Natural killer cell (primary cell): ENCODE data around the gene DEFB129. TPM values are rescaled to one million over a fixed set of nuclear protein-coding genes. Genes with fewer than 3 reads are reported as not detected.
A peak's percentile ranks its signal among the peaks of the same experiment; 100 is the strongest.

Source experiments
- ATAC-seq, 3 donors: fragments of 150-1000 bp in 2 of 3; fragments of 200-7000 bp in 1 of 3; cut with Tn5 transposase; 1 replicate in 1 of 3; 2 replicates in 2 of 3; pipeline ENCODE4 v1.10.0; 2021; ENCODE audit warnings: mild to moderate bottlenecking in 2 of 3, moderate library complexity in 2 of 3
- DNase-seq, 2 donors: peaks; one replicate each; pipeline versions ENCODE4 v3.0.0 to v3.0.0-alpha.2; 2013 to 2021; ENCODE audit warnings: mixed read lengths in 1 of 2
- H3K27ac ChIP-seq: one replicate; pipeline ENCODE4 v1.5.1; 2013; ENCODE audit warnings: mild to moderate bottlenecking, low read length
- H3K27me3 ChIP-seq: one replicate; pipeline ENCODE4 v1.6.1; 2013; ENCODE audit warnings: low read length; ENCODE audit not compliant: control insufficient read depth, insufficient read depth
- H3K36me3 ChIP-seq: one replicate; pipeline ENCODE4 v1.6.1; 2013; ENCODE audit warnings: low read length; ENCODE audit not compliant: control insufficient read depth, insufficient read depth
- H3K4me1 ChIP-seq: one replicate; pipeline ENCODE4 v1.6.1; 2013; ENCODE audit warnings: low read length; ENCODE audit not compliant: control insufficient read depth, insufficient read depth
- H3K4me3 ChIP-seq: one replicate; pipeline ENCODE4 v1.5.1; 2013; ENCODE audit warnings: low read length
- H3K9me3 ChIP-seq: one replicate; pipeline ENCODE4 v1.6.1; 2013; ENCODE audit warnings: low read length; ENCODE audit not compliant: control insufficient read depth, insufficient read depth
- H3K27ac Mint-ChIP-seq, 2 donors: one replicate each; pipeline ENCODE4 v1.8.0; 2022; ENCODE audit warnings: mild to moderate bottlenecking in 2 of 2, mixed read lengths in 2 of 2, moderate library complexity in 1 of 2
- H3K27me3 Mint-ChIP-seq, 2 donors: one replicate each; pipeline ENCODE4 v1.8.0; 2022; ENCODE audit warnings: low read depth in 2 of 2, mixed read lengths in 2 of 2
- H3K36me3 Mint-ChIP-seq: one replicate; pipeline ENCODE4 v1.8.0; 2022; ENCODE audit warnings: mixed read lengths
- H3K4me1 Mint-ChIP-seq, 2 donors: one replicate each; pipeline ENCODE4 v1.8.0; 2022; ENCODE audit warnings: mixed read lengths in 2 of 2
- H3K4me3 Mint-ChIP-seq: one replicate; pipeline ENCODE4 v1.8.0; 2022; ENCODE audit warnings: mild to moderate bottlenecking, moderate library complexity, mixed read lengths
- H3K9me3 Mint-ChIP-seq, 2 donors: one replicate each; pipeline ENCODE4 v1.8.0; 2022; ENCODE audit warnings: mixed read lengths in 2 of 2
- CTCF ChIP-seq: fragments of 200-600 bp; IDR thresholded peaks from one replicate; pipeline ENCODE4 v1.8.0; 2022; ENCODE audit warnings: antibody characterized with exemption
- WGBS: methylation state at CpG from one replicate; pipeline ENCODE4 v1.1.7; 2013; ENCODE audit warnings: missing lambda C conversion rate; ENCODE audit not compliant: insufficient coverage; 5-methylcytosine and 5-hydroxymethylcytosine counted together
- intact Hi-C: fragments of 100-400 bp; cut with micrococcal nuclease; formaldehyde crosslinking; loops from one replicate; pipeline ENCODE4 v1.14.2; 2022
- total RNA-seq, 4 donors: library from RNA; stranded (reverse); fragments of 120-200 nt in 1 of 4; gene quantifications; one replicate each; pipeline versions ENCODE4 v1.2.3 to v1.2.4, GENCODE V29; 2013 to 2022

DEFB129 gene
- total RNA-seq, 3 donors from 2014 or later (not counting 1 experiment from before 2014, with no cell fraction given): not detected

- Histone ChIP-seq H3K27ac (no peak overlapping the region), H3K27me3 (peaks cover 7% of the 10 kb centered on the region), H3K4me3 (peak overlapping the region; percentile 26), H3K36me3 (no peaks in the 10 kb centered on the region), H3K4me1 (peaks cover 9% of the 10 kb centered on the region), H3K9me3 (no peaks in the 10 kb centered on the region)
- TF ChIP-seq CTCF: peak; percentile 90
- peak; percentile 97 to 100 (median 100) for ATAC-seq
- Mint-ChIP-seq H3K4me1 (peaks cover 11% of the 10 kb centered on the region in 2 donors), H3K27ac (no peak overlapping the region), H3K4me3 (peak overlapping the region; percentile 86), H3K9me3 (no peaks in the 10 kb centered on the region), H3K36me3 (no peaks in the 10 kb centered on the region), H3K27me3 (peaks cover 8 to 11% of the 10 kb centered on the region in 2 donors)
- peak; percentile 86 to 93 for DNase-seq
- intact Hi-C loops: loop anchor here (1.0 to 5.0 kb wide), 2 partner anchors 60 to 63 kb away; no protein-coding TSS in a partner anchor
- WGBS: 9% methylated on average over 42 of the region's 43 CpGs
Observed at GRCh38 chr20:266596-267562, 39.8 kb downstream of the DEFB129 start.

- Histone ChIP-seq H3K9me3 (no peaks in the 10 kb centered on the region), H3K27ac (no peak overlapping the region), H3K36me3 (no peaks in the 10 kb centered on the region), H3K27me3 (peaks cover 7% of the 10 kb centered on the region), H3K4me1 (peaks cover 9% of the 10 kb centered on the region), H3K4me3 (no peak overlapping the region)
- ATAC-seq: no peak
- WGBS: 93% methylated on average over 4 of the region's 5 CpGs
- no peak for TF ChIP-seq CTCF
- peaks cover 8% of the 10 kb centered on the region in 2 donors for H3K27me3 Mint-ChIP-seq
- DNase-seq: no peak
- H3K4me3 Mint-ChIP-seq: no peak overlapping the region
- peaks cover 11% of the 10 kb centered on the region in 2 donors for H3K4me1 Mint-ChIP-seq
- intact Hi-C loops: no loop called here
- no peaks in the 10 kb centered on the region for H3K9me3 Mint-ChIP-seq
- H3K36me3 Mint-ChIP-seq: no peaks in the 10 kb centered on the region
- H3K27ac Mint-ChIP-seq: no peak overlapping the region
Observed at GRCh38 chr20:270517-270916, 43.5 kb downstream of the DEFB129 start.

- no peaks in the 10 kb centered on the region for H3K9me3 ChIP-seq
- Mint-ChIP-seq H3K27me3 (peaks cover 5 to 7% of the 10 kb centered on the region in 2 donors), H3K36me3 (no peaks in the 10 kb centered on the region), H3K9me3 (no peaks in the 10 kb centered on the region), H3K4me3 (no peak overlapping the region), H3K27ac (no peak overlapping the region), H3K4me1 (peaks cover 11% of the 10 kb centered on the region in 2 donors)
- H3K27me3 ChIP-seq: peaks cover 4% of the 10 kb centered on the region
- intact Hi-C loops: no loop called here
- no peaks in the 10 kb centered on the region for H3K36me3 ChIP-seq
- H3K4me1 ChIP-seq: peaks cover 9% of the 10 kb centered on the region
- 86% methylated on average over 4 of the region's 4 CpGs for WGBS
- ATAC-seq (no peak), DNase-seq (no peak)
- no peak overlapping the region for H3K4me3 ChIP-seq
- TF ChIP-seq CTCF: no peak
- H3K27ac ChIP-seq: no peak overlapping the region
Observed at GRCh38 chr20:271069-271468, 44.0 kb downstream of the DEFB129 start.
